CD4-positive, alpha-beta T cell treated with Interleukin-17A for 4 hours (primary cell): Measurements from ENCODE around the gene RXFP3.

Source experiments
- DNase-seq: peaks from one replicate; pipeline ENCODE4 v3.0.0-alpha.2; 2020; ENCODE audit warnings: mixed read lengths

RXFP3 gene

GRCh38 chr5:33981408-33982162, 45.4 kb downstream of the RXFP3 start:
- no peak for DNase-seq

GRCh38 chr5:33984178-33984577, 48.0 kb downstream of the RXFP3 start:
- no peak for DNase-seq

- DNase-seq, result no peak
Observed at GRCh38 chr5:33984671-33985124, 48.5 kb downstream of the RXFP3 start, which contains the start of gene SLC45A2. SLC45A2 (minus strand) TSS chr5:33984693; CDS start chr5:33984583, 110 bp downstream.

- no peak for DNase-seq
Observed at GRCh38 chr5:33985447-33985846, 49.3 kb downstream of the RXFP3 start.
